ENCODE measurements around the gene GPBAR1.

Gene GPBAR1

DNA sequence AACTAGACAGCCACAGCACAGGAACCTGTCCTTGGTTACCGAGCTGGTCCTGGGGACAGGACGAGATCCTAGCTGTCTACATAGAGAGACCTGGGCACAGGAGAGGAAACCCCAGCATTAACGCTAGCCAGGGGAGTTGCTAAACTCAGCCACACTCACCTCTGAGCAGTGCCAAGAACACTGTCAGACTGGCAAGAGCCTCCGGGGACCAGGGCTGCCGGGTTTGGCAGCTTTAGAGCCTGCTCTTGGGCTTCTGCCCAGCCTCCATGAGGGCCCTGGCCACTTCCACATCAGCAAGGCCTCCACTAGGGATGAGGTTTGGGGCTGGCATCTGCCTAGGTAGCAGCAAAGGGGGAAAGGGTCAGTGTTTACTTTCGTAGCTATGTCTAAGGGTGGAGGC, 24.8 kb downstream of the GPBAR1 start:
- no peak for DNase-seq (ENCODE audit: low read depth in 2 of 2)

DNA sequence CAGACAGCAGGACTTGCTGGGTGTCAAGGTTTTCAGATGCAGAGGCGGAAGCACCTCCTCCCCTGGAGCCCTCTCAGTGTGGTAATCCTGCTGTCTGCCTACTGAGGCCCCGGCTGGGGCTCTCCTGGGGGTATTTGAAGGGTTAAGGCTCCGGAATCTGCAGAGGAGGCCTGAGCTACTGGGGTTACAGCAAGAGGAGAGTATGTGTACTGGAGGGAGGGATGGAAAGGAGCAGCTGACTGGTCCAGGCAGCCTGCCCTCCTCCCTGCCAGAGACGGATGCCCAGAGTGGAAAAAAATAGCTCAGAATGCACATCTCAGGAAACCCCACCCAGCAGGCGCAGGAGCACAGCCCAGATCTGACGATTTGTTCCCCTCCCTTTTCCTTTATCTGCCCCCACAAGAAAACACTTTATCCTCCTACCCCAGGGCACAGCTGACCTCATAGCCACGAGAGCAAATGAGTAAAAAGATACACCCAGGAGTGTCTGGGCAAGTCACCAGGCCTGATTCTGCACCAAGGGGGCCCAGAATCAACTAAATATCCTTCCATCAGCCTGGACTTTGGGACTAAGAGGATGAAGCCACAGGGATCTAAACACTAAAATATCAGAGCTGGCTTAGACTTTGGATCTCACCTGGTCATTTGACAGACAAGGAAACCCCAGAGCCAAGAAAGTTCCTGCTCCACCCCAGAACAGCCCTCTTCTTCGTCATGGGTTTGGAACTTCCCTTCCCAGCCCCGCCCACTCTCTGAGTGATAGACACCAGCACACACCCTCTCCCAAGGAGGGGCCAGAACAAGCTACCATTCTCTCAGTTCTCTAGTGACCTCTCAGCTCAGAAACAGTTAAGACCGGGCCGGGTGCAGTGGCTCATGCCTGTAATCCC, 26.0 kb downstream of the GPBAR1 start:
- DNase-seq (ENCODE audit: low read depth in 2 of 2), result peak; percentile 74 to 80

DNA sequence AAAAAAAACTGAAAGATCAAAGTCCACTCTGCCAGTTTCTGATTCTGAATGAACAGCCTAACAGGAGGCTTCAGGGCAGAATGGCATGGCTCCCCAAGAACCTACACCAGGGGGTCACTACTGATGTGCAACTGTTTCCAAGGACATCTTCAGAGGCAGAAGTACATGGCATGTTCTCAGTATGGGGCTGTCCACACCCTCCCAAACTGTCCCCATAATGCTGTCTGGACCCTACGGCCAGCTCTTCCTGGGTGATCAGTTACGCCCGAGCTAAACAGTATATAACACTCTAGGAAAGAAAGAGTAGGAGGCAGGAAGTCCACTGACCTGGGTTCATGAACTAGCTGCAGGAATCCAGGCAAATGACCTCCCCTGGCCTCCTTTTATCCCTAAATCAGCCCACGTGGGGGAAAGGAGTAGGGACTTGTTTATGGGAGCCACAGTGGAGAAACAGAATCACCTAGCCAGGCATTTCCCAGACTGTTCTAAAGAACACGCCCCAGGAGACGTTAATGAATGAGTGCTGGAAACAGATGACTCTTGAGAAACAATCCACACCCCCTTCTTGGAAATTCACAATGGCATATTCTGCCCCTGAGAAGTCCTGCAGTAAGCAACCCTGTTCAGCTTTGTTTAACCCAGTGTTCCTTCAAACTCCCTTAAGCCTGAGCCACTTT, 29.0 kb downstream of the GPBAR1 start:
- DNase-seq (ENCODE audit: low read depth in 2 of 2), result no peak

GRCh38 chr2:218290316-218291261, 29.8 kb downstream of the GPBAR1 start:
- DNase-seq (ENCODE audit: low read depth in 2 of 2), result no peak

DNA sequence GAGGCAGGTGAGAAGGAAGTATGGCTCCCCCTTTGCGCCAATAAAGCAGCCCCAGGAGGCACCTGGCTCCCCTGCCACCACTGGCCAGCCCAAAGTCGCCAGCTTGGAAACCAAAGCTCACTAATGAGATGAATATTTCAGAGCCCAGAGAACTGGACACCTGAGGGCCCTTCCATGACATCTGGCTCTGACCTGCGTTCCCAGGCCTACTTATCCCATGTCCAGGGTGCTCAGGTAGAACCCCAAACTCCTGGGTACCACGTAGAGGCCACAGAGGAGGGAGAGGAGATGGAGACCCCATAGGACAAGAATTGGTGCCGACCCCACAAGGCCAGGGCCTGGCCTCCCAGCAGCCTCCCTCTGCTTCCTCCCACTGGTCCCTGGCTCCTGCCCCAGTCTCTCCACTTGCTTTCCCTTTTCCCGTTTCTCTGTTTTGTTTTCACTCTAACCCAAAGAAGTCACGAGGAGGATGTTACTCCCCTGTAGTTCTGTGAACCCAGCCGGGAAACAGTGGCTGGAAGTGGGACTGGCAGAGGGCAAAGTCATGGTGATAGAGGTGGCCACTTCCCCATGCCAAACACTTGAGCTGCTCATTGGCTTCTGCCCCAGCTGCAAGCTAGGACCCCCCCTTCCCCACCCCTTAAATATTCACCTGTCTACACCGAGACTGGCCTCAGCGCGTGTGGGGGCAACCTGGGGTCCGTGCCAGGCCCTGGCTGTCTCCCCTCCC, 30.7 kb downstream of the GPBAR1 start:
- DNase-seq (ENCODE audit: low read depth in 2 of 2), result no peak

DNA sequence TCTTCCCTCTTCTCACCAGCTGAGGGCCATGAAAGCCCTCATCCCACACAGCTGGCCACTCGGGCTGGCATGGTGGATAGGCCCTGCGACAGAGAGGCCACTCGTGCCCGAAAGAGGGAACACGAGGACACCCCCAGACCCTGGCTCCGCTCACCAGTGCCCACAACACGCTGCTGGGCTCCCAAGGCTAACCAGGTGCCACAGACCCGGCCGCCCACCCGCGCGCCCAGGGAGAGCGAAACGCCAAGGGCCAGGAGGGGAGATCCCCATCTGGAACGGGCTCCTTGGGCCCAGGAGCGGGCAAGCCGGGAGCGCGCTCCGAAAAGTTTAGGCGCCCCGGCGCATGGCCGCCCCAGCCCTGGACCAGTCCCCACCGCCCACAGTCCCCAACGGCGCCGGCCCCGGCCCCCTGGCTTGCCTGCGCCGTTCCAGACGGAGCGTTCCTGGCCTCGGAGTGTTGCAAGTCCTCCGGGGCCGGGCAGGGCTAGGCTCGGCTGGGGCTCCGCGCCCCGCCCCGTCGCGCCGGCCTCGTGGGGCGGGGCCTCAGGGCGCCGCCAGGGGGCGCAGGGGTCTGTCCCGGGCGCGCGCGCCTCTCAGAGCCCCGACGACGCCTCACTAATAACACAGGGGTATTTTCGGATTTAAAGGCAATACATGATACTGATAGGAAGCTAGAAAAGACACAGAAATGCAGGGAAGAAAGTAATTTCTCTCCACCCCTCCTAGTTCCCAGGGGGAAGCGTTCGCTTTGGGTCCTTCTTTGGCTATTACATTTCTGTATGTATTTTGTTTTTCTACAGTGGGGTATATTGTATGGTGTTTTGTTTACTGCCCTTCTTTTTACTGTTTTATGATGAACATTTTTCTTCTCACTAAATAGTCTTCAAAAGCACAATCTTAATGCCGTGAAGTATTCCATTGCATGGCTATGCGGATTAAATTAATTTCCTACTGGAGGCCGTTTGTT, 31.5 kb downstream of the GPBAR1 start, which contains the start of gene TMBIM1:
TMBIM1 (minus strand) TSS at position 456 of the 967 bp plus-strand sequence. CDS start 10,362 bp downstream, outside the sequence.
- peak; percentile 39 to 70 for DNase-seq (ENCODE audit: low read depth in 2 of 2)

DNA sequence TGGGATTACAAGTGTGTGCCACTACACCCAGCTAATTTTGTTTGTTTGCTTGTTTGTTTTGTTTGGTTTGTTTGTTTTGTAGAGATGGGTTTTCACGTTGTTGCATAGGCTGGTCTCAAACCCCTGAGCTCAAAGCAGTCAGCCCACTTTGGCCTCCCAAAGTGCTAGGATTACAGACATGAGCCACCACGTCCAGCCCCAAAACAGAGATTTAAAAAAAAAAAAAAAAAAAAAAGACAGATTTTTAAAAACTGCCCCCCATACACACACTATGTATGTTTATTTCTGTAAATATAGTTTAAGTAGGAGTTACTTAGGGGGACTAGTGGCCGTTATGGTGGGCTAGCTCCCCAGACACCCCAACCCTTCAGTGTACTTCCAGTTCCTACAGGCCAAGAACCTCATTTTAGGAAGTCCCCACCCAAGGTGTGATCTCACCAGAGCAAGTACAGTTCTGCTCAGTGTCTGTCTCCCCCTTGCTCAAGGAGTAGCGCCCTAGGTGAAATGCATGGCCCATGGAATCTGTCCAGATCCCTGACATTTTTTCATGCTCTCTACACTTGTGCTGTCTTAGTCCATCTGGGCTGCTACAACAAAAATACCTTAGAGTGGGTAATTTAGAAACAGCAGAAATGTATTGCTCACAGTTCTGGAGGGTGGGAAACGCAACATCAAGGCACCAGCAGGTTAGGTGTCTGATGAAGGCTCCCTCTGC, 33.1 kb downstream of the GPBAR1 start:
- no peak for DNase-seq (ENCODE audit: low read depth in 2 of 2)

- no peak for DNase-seq (ENCODE audit: low read depth in 2 of 2)
Measured at GRCh38 chr2:218294430-218295022, 33.7 kb downstream of the GPBAR1 start.

DNA sequence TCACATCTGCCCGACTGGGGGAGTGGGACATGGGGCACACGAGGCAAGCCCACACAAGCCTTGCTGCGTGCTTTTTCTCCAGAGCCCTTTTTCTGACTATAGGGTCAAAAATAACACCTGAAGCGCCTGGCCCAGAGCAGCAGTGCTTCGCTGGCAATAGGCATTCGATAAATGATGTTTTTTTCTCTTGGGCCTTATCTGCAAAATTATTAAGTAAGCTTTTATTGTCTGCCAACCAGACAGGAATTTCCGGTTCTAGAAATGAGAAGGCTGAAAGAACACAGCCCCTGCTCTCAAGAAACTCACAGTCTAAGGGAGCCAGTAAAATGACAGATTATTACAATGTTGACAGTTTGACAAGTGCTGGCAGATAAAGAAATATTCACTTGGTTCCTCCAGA, 34.2 kb downstream of the GPBAR1 start:
- DNase-seq (ENCODE audit: low read depth in 2 of 2), result no peak

DNA sequence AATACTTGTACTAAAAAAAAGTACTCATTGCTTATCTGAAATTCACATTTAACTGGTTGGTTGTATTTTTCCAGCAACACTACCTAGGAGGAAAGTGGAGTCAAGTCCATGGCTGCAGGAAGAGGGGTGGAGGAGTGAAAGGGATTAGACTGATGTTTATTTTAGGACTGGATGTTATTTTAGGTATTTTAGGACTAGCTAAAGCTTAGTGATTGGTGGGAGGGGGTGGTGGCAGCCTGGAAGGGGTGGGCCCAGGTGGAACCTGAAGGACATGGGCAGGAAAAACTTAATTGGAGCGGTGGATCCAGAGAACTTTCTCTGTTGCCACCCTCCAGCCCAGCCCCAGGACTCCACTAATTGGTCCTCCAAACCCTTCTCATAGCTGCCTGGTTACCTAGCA, 35.4 kb downstream of the GPBAR1 start:
- no peak for DNase-seq (ENCODE audit: low read depth in 2 of 2)

- no peak for DNase-seq (ENCODE audit: low read depth in 2 of 2)
Measured at GRCh38 chr2:218296847-218297246, 36.0 kb downstream of the GPBAR1 start.

DNA sequence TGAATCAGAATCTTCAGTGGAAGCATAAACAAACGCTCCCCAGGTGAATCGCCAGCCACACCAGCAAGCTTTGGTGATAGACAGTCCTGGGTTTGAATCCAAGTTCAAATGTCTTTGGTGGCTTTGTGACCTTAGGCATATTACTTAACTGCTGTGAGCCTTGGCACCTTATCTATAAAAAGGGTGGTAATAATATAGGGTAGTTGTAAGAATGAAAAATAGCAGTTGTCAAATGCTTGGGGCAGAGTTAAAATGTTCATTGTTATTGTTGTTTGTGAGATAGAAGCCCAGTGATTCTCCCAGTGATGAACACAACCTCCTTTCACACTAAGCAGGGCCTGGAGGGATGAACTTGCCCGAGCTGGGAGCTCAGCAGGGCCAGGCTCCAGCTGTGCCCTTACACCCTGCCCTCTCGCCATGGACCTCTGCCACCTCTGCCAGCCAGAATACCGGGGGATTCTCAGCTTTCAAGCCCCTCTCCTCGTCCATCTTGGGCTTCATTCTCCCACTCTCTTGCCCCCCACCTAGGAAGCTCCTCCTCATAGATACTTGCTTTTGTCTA, 37.6 kb downstream of the GPBAR1 start:
- DNase-seq (ENCODE audit: low read depth in 2 of 2), result no peak

- no peak for DNase-seq (ENCODE audit: low read depth in 2 of 2)
Measured at GRCh38 chr2:218300141-218300540, 39.3 kb downstream of the GPBAR1 start.

GRCh38 chr2:218301176-218301819, 40.5 kb downstream of the GPBAR1 start:
- DNase-seq (ENCODE audit: low read depth in 2 of 2), result peak; percentile 68 to 87

- DNase-seq (ENCODE audit: low read depth in 2 of 2), result no peak
Measured at GRCh38 chr2:218305383-218305782, 44.6 kb downstream of the GPBAR1 start.

DNA sequence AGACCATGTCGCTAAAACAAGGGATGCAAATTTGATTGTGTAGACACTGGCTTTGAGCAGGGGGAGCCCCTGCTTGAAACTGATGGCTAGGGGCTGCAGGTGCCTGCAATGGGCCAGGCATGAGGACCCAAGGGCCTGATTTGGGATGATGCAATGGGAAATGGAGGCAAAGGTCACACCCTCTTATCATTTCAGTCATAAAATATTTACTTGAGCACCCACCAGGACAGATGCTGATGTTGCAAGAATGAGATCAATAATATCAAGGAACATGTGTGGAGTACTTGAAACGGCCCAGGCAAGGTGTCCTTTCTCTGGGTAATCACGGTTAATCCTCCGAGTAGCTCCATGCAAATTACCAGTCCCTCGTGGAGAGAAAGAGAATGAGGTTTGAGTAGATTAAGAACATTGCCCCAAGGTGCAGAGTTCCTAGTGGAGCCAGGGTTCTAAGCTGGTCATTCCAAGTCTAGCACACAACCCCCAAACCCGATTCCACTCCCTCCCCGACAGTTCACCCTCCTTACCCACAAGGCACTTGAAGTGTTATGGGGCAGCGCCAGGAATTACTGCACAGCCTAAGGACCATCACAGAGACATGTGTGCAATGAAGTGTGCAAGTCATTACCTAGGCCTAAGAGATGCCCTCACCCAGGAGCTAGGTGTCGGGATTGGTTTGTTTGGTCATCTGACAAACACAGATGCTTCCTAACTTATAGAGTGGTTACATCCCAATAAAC, 45.5 kb downstream of the GPBAR1 start:
- no peak for DNase-seq (ENCODE audit: low read depth in 2 of 2)

- no peak for DNase-seq (ENCODE audit: low read depth in 2 of 2)
Measured at GRCh38 chr2:218307415-218308090, 46.7 kb downstream of the GPBAR1 start.

All from stimulated activated CD8-positive, alpha-beta memory T cell treated with anti-CD3 and anti-CD28 coated beads, Interleukin-7, amount 100 ng/mL, for 4 hours (primary cell).